GM12864 (cell line): ENCODE data around the gene RHOT1.

Source experiments
- DNase-seq: peaks from one replicate; pipeline ENCODE4 v3.0.0-alpha.2; 2011; ENCODE audit warnings: low read depth
- H3K4me3 ChIP-seq: 2 replicates; pipeline ENCODE4 v1.5.1; 2011; ENCODE audit warnings: mild to moderate bottlenecking, low read depth, low read length, control low read depth
- TF ChIP-seq, protein P1 (sequence below): IDR thresholded peaks from 2 replicates; pipeline ENCODE4 v1.5.1; 2011; ENCODE audit warnings: low read depth, mild to moderate bottlenecking, moderate library complexity, low read length, control low read depth, inconsistent platforms; ENCODE audit errors: missing control alignments

Gene RHOT1

DNA sequence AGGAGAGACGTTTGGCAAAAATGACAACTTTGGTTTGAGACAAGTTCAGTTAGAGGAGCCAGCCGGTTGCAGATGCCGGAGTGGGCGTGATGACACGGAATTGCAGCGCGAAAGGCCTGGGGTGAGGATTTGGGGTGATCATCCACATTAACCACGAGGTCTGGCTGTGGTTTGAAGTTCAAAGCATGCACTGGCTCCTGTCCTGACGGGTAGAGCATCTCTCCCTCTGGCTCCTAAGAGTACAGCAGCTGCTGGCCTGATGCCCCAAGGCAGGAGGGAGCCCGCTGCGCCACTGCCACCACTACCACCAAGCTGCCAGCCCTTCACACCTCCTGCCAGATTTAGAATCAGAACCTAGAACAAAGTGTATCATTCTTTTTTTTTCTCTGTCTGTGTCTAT, 127.1 kb downstream of the RHOT1 start:
- no peak overlapping the region for H3K4me3 ChIP-seq
- no peak for DNase-seq
- TF ChIP-seq, protein P1, sequence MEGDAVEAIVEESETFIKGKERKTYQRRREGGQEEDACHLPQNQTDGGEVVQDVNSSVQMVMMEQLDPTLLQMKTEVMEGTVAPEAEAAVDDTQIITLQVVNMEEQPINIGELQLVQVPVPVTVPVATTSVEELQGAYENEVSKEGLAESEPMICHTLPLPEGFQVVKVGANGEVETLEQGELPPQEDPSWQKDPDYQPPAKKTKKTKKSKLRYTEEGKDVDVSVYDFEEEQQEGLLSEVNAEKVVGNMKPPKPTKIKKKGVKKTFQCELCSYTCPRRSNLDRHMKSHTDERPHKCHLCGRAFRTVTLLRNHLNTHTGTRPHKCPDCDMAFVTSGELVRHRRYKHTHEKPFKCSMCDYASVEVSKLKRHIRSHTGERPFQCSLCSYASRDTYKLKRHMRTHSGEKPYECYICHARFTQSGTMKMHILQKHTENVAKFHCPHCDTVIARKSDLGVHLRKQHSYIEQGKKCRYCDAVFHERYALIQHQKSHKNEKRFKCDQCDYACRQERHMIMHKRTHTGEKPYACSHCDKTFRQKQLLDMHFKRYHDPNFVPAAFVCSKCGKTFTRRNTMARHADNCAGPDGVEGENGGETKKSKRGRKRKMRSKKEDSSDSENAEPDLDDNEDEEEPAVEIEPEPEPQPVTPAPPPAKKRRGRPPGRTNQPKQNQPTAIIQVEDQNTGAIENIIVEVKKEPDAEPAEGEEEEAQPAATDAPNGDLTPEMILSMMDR = no peak

DNA sequence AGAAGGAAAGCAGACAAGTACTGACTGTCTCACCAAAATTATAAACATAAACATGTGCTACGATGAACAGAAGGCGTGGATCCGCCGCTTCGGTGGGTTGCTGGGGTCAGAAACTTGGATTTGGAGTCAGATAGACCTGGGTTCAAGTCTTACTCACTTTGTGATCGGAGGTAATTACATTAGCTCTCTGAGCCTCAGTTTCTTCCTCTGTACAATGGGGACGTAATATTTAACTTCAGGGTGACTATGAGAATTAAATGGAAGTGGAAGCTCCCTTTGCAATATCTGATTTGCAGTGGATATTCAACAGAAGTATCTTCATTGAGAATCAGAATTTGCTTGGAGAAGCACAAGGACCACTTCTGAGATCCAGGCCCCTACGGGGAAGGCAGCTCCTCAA, 129.5 kb downstream of the RHOT1 start:
- TF ChIP-seq, protein P1 = no peak
- no peak for DNase-seq

DNA sequence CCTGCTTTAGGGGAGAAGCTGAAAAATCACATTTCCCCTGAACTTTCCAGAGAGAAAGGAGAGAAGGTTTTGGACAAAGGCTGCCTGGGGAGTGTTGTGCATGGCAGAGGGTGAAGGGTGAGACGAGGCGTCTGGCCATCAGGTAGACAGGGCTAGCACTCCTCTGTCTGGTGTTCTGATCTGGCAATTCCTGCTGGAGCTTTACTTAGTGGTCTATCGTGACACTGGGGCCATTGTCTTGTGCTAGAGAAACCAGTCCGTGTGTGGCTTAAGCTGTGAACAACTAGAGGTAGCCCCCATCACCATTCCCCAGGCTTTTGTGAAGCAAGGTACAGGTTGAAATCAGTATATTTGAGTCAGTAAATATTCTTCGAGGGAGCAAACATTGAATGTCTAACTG, 131.8 kb downstream of the RHOT1 start:
- H3K4me3 ChIP-seq = no peak overlapping the region
- no peak for DNase-seq
- TF ChIP-seq, protein P1 = no peak

More for the DNA sequence above, 129.5 kb downstream of the RHOT1 start:
- no peak overlapping the region for H3K4me3 ChIP-seq

DNA sequence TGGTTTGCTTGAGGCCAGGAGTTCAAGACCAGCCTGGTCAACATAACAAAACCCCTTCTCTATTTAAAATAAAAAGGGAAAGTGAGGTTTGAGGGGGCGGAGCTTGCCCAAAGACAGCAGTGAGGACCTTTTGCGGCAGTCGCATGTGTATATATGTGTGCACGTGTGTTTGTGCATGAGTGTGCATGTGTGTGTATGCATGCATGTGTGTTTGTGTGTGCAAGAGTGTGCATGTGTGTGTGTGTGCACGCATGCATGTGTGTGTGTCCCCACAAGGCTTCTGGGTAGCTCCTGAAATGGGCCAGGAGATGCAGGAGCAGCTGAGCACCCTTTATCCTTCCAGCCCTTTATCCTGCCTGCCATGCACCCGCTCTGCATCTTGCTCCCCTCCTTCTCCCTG, 132.3 kb downstream of the RHOT1 start:
- no peak for DNase-seq
- TF ChIP-seq, protein P1 = no peak
- no peak overlapping the region for H3K4me3 ChIP-seq
